ENCODE results near the gene CARD10. TPM values are rescaled to one million over a fixed set of nuclear protein-coding genes. Genes with fewer than 3 reads are reported as not detected.
A peak's percentile ranks its signal among the peaks of the same experiment; 100 is the strongest.

CARD10 gene
- total RNA-seq, 4 donors from 2014 or later = 2.6 to 5.7 (median 4.4) TPM

DNA sequence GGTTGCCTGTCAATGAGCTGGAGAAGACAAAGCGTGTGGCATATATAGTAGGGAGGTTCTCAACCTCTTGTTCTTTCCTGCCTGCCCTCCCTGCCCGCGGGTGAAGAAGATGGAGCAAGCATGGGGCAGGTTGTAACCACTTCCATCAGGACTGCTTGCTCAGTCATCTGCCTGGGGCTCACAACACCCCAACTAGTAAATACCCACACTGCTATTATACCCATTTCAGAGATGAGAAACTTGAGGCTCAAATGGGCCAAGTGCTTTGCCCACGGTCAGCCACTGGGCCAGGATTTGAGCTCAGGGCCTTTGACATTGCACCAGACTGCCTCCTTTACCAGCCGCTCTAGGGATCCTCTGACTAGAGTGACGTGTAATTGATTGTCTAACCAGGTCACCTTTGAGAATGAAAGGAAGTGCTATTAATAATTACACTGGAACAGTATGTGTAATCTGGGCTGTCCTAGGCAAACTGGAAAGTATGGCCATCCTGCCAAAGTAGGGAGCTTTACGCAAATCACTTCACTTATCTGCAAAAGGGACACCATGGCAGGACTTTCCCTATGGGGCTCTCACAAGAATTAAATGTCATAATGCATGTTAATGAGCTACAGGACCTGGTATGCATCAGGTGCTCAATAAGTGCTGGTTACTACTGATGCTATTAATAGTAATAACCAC lies 38.2 kb upstream of the CARD10 start:
- DNase-seq (no peak), ATAC-seq (peak; percentile 29 to 30)
- peak in 1 of 2 donors; percentile 28 for TF ChIP-seq POLR2A (IDR thresholded peaks at IDR 0.05)
- TF ChIP-seq, protein P1, sequence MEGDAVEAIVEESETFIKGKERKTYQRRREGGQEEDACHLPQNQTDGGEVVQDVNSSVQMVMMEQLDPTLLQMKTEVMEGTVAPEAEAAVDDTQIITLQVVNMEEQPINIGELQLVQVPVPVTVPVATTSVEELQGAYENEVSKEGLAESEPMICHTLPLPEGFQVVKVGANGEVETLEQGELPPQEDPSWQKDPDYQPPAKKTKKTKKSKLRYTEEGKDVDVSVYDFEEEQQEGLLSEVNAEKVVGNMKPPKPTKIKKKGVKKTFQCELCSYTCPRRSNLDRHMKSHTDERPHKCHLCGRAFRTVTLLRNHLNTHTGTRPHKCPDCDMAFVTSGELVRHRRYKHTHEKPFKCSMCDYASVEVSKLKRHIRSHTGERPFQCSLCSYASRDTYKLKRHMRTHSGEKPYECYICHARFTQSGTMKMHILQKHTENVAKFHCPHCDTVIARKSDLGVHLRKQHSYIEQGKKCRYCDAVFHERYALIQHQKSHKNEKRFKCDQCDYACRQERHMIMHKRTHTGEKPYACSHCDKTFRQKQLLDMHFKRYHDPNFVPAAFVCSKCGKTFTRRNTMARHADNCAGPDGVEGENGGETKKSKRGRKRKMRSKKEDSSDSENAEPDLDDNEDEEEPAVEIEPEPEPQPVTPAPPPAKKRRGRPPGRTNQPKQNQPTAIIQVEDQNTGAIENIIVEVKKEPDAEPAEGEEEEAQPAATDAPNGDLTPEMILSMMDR (IDR thresholded peaks at IDR 0.05 in 4 of 5, conservative IDR thresholded peaks at IDR 0.05 in 1 of 5) = no peak
- Histone ChIP-seq H3K36me3 (no peaks in the 10 kb centered on the region), H3K9me3 (no peaks in the 10 kb centered on the region), H3K4me3 (no peak overlapping the region), H3K4me1 (peaks cover 9 to 14% of the 10 kb centered on the region in 2 donors), H3K27me3 (peaks cover 16 to 23% (median 19%) of the 10 kb centered on the region in 3 donors), H3K27ac (peak overlapping the region; percentile 9 to 91 (median 82))
- in situ Hi-C loops (cut with MboI; ENCODE audit: low sequenced_read_pairs in 4 of 4) (no loop called here), intact Hi-C loops (cut with DNase I; ENCODE audit: low total_unique reads) (no loop called here)

DNA sequence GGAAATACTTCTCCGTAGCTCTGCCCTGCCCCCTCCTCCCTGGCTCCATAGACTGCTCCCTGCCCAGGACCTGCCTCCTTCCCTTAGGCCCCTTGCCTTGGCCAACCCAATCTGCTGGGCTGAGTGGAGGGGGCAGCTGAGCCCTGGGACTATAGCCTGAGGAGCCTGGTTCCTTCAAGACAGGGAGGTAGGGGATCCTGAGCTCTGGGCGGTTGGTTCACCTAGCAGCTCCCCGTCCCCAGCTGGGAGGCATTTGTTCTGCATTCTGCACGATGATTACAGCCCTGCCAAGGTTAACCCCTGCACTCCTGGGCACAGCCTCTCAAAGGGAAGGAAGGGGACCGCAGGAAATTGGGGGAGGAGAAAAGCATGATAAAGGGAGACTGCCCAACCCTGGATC lies 37.5 kb upstream of the CARD10 start:
- in situ Hi-C loops (cut with MboI; ENCODE audit: low sequenced_read_pairs in 4 of 4) = no loop called here
- intact Hi-C loops (cut with DNase I; ENCODE audit: low total_unique reads) = no loop called here

GRCh38 chr22:37555029-37555428 lies 35.8 kb upstream of the CARD10 start:
- intact Hi-C loops (cut with DNase I; ENCODE audit: low total_unique reads) = no loop called here
- H3K4me1 ChIP-seq = peaks cover 0 to 18% of the 10 kb centered on the region in 2 donors
- DNase-seq (no peak), ATAC-seq (no peak)
- no peak overlapping the region for H3K27ac ChIP-seq
- TF ChIP-seq, protein P1 (IDR thresholded peaks at IDR 0.05 in 4 of 5, conservative IDR thresholded peaks at IDR 0.05 in 1 of 5) = no peak
- TF ChIP-seq POLR2A (IDR thresholded peaks at IDR 0.05) = no peak
- no peaks in the 10 kb centered on the region for H3K9me3 ChIP-seq
- H3K27me3 ChIP-seq = peaks cover 0 to 5% (median 0%) of the 10 kb centered on the region in 3 donors
- H3K4me3 ChIP-seq = no peak overlapping the region
- in situ Hi-C loops (cut with MboI; ENCODE audit: low sequenced_read_pairs in 4 of 4) = no loop called here
- no peaks in the 10 kb centered on the region for H3K36me3 ChIP-seq

More for the DNA sequence above, 37.5 kb upstream of the CARD10 start:
- no peak for TF ChIP-seq POLR2A (IDR thresholded peaks at IDR 0.05)
- TF ChIP-seq, protein P1 (IDR thresholded peaks at IDR 0.05 in 4 of 5, conservative IDR thresholded peaks at IDR 0.05 in 1 of 5) = no peak
- Histone ChIP-seq H3K9me3 (no peaks in the 10 kb centered on the region), H3K27ac (peak overlapping the region; percentile 9 to 91 (median 79)), H3K36me3 (no peaks in the 10 kb centered on the region), H3K4me1 (peaks cover 6 to 13% of the 10 kb centered on the region in 2 donors), H3K4me3 (no peak overlapping the region), H3K27me3 (peaks cover 12 to 16% (median 12%) of the 10 kb centered on the region in 3 donors)
- ATAC-seq (no peak), DNase-seq (no peak)

DNA sequence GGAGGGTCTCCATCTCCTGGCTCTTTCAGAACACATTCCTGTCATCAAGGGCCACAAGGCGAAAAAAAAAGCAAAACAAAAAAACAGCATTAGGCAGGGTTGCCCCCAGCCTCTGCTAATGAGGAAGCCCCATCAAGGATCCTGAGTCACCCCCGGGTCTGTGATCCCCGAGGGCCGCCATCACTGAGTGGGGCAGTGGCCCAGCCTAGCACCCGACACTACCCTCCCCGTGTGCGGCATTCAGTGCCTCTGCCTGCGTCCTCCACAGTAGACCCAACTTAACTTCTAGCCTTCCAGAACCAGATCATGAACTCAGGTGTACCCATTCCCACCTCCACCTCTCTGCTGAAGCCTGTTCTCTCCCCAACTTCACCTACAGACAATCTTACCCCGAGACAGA lies 34.5 kb upstream of the CARD10 start:
- Histone ChIP-seq H3K36me3 (no peaks in the 10 kb centered on the region), H3K4me1 (peaks cover 0 to 17% of the 10 kb centered on the region in 2 donors), H3K4me3 (no peak overlapping the region), H3K9me3 (no peaks in the 10 kb centered on the region), H3K27ac (peak overlapping the region in 1 of 4 donors; percentile 76), H3K27me3 (peaks cover 0 to 5% (median 0%) of the 10 kb centered on the region in 3 donors)
- in situ Hi-C loops (cut with MboI; ENCODE audit: low sequenced_read_pairs in 4 of 4) = no loop called here
- DNase-seq (no peak), ATAC-seq (no peak)
- intact Hi-C loops (cut with DNase I; ENCODE audit: low total_unique reads) = no loop called here
- TF ChIP-seq, protein P1 (IDR thresholded peaks at IDR 0.05 in 4 of 5, conservative IDR thresholded peaks at IDR 0.05 in 1 of 5) = no peak
- no peak for TF ChIP-seq POLR2A (IDR thresholded peaks at IDR 0.05)
